HEK293T (cell line): ENCODE measurements around the gene PRKG1.

Experiments
- CTCF ChIA-PET: fragments of 350-600 bp; formaldehyde crosslinking; extraction: SDS; loops from one replicate; lab custom pipeline; 2021; ENCODE audit warnings: antibody characterized with exemption, inconsistent platforms; lab: Yijun Ruan, JAX
- POLR2A ChIA-PET: fragments of 350-600 bp; formaldehyde crosslinking; extraction: SDS; loops from one replicate; lab custom pipeline; 2020; ENCODE audit warnings: antibody characterized with exemption, inconsistent platforms; lab: Yijun Ruan, JAX
- DNase-seq: peaks from one replicate; pipeline ENCODE4 v3.0.0; 2012; ENCODE audit warnings: mixed read lengths; ENCODE audit errors: extremely low spot score
- ARNT ChIP-seq: fragments of 450-650 bp; IDR thresholded peaks from 2 replicates; pipeline ENCODE4 v1.6.1; 2017; ENCODE audit warnings: mild to moderate bottlenecking
- BHLHE40 ChIP-seq: fragments of 450-650 bp; IDR thresholded peaks from 2 replicates; pipeline ENCODE4 v1.6.1; 2016; ENCODE audit warnings: mild to moderate bottlenecking, moderate library complexity, borderline replicate concordance
- CTBP1 ChIP-seq: fragments of 450-650 bp; IDR thresholded peaks from 2 replicates; pipeline ENCODE4 v1.6.1; 2016; ENCODE audit warnings: borderline replicate concordance
- ELF4 ChIP-seq: fragments of 450-650 bp; IDR thresholded peaks from 2 replicates; pipeline ENCODE4 v1.6.1; 2017; ENCODE audit warnings: antibody characterized with exemption
- FOXA1 ChIP-seq: fragments of 450-650 bp; IDR thresholded peaks from 2 replicates; pipeline ENCODE4 v1.6.1; 2016; ENCODE audit warnings: mild to moderate bottlenecking
- FOXK2 ChIP-seq: fragments of 450-650 bp; IDR thresholded peaks from 2 replicates; pipeline ENCODE4 v1.6.1; 2016; ENCODE audit warnings: mild to moderate bottlenecking
- FOXM1 ChIP-seq: fragments of 450-650 bp; IDR thresholded peaks from 2 replicates; pipeline ENCODE4 v1.6.1; 2017; ENCODE audit warnings: mild to moderate bottlenecking, borderline replicate concordance
- HDGF ChIP-seq: fragments of 450-650 bp; IDR thresholded peaks from 2 replicates; pipeline ENCODE4 v1.6.1; 2017; ENCODE audit warnings: antibody characterized with exemption, borderline replicate concordance
- L3MBTL2 ChIP-seq: fragments of 450-650 bp; conservative IDR thresholded peaks from 2 replicates; pipeline ENCODE4 v1.6.1; 2016; ENCODE audit warnings: mild to moderate bottlenecking
- LEF1 ChIP-seq: fragments of 450-650 bp; IDR thresholded peaks from 2 replicates; pipeline ENCODE4 v1.6.1; 2017; ENCODE audit warnings: mild to moderate bottlenecking, borderline replicate concordance
- NFRKB ChIP-seq: fragments of 450-650 bp; IDR thresholded peaks from 2 replicates; pipeline ENCODE4 v1.6.1; 2016; ENCODE audit warnings: mild to moderate bottlenecking, moderate library complexity
- PKNOX1 ChIP-seq: fragments of 450-650 bp; IDR thresholded peaks from 2 replicates; pipeline ENCODE4 v1.6.1; 2016
- SP1 ChIP-seq: fragments of 450-650 bp; IDR thresholded peaks from 2 replicates; pipeline ENCODE4 v1.6.1; 2017
- SUZ12 ChIP-seq: fragments of 450-650 bp; IDR thresholded peaks from 2 replicates; pipeline ENCODE4 v1.6.1; 2016; ENCODE audit warnings: mild to moderate bottlenecking
- TARDBP ChIP-seq: fragments of 450-650 bp; IDR thresholded peaks from 2 replicates; pipeline ENCODE4 v1.6.1; 2016
- ZNF384 ChIP-seq: fragments of 450-650 bp; IDR thresholded peaks from 2 replicates; pipeline ENCODE4 v1.6.1; 2016

Gene PRKG1

GRCh38 chr10:51689536-51689935 is 615.2 kb downstream of the PRKG1 start:
- ChIA-PET POLR2A (no interaction called here), CTCF (no interaction called here)
- TF ChIP-seq ZNF384 (no peak), ARNT (no peak), BHLHE40 (no peak), ELF4 (no peak), PKNOX1 (no peak), FOXK2 (no peak), FOXM1 (no peak), NFRKB (no peak), SUZ12 (no peak), SP1 (no peak), CTBP1 (no peak), LEF1 (no peak), FOXA1 (no peak)

GRCh38 chr10:51691135-51691534 is 616.8 kb downstream of the PRKG1 start:
- no peak for DNase-seq
- TF ChIP-seq CTBP1, result no peak
- no peak for TF ChIP-seq FOXK2
- TF ChIP-seq SUZ12, result no peak
- TF ChIP-seq BHLHE40, result no peak
- no peak for TF ChIP-seq SP1
- TF ChIP-seq ELF4, result no peak
- no peak for TF ChIP-seq FOXM1
- no peak for TF ChIP-seq LEF1
- TF ChIP-seq PKNOX1, result no peak
- TF ChIP-seq HDGF, result no peak
- TF ChIP-seq TARDBP, result no peak
- TF ChIP-seq ARNT, result no peak
- no peak for TF ChIP-seq ZNF384
- TF ChIP-seq NFRKB, result no peak
- TF ChIP-seq L3MBTL2, result no peak
- TF ChIP-seq FOXA1, result no peak
- POLR2A ChIA-PET, result interaction anchor here (1.3 kb wide), 1 partner anchor 9 kb away, joined by 3 read pairs; the partner anchor contains the start of gene CSTF2T
- CTCF ChIA-PET, result no interaction called here

More at GRCh38 chr10:51689536-51689935, 615.2 kb downstream of the PRKG1 start:
- no peak for DNase-seq

GRCh38 chr10:51694086-51694768 is 619.9 kb downstream of the PRKG1 start:
- no peak for DNase-seq
- ChIA-PET CTCF (no interaction called here), POLR2A (no interaction called here)
- TF ChIP-seq SP1, result no peak
- no peak for TF ChIP-seq LEF1
- no peak for TF ChIP-seq CTBP1
- TF ChIP-seq FOXK2, result no peak
- no peak for TF ChIP-seq SUZ12
- TF ChIP-seq ARNT, result no peak
- no peak for TF ChIP-seq TARDBP
- no peak for TF ChIP-seq ZNF384
- TF ChIP-seq HDGF, result no peak
- TF ChIP-seq FOXA1, result no peak
- no peak for TF ChIP-seq FOXM1
- TF ChIP-seq L3MBTL2, result no peak

- DNase-seq, result no peak
- no peak for TF ChIP-seq ARNT
- TF ChIP-seq FOXK2, result no peak
- no peak for TF ChIP-seq SUZ12
- TF ChIP-seq NFRKB, result no peak
- TF ChIP-seq HDGF, result no peak
- TF ChIP-seq ZNF384, result no peak
- TF ChIP-seq BHLHE40, result no peak
- TF ChIP-seq FOXM1, result no peak
- TF ChIP-seq L3MBTL2, result no peak
- TF ChIP-seq ELF4, result no peak
- no peak for TF ChIP-seq CTBP1
- TF ChIP-seq PKNOX1, result no peak
- no peak for TF ChIP-seq SP1
- ChIA-PET POLR2A (no interaction called here), CTCF (no interaction called here)
Observed at GRCh38 chr10:51696251-51696650, 622.0 kb downstream of the PRKG1 start.

- TF ChIP-seq BHLHE40 (no peak), NFRKB (no peak), SP1 (no peak), PKNOX1 (no peak), FOXK2 (no peak), LEF1 (no peak), CTBP1 (no peak), TARDBP (no peak), ELF4 (no peak), FOXA1 (no peak), ZNF384 (no peak), ARNT (no peak), L3MBTL2 (no peak)
- no peak for DNase-seq
- POLR2A ChIA-PET, result no interaction called here
- CTCF ChIA-PET, result no interaction called here
Observed at GRCh38 chr10:51698473-51699063, 624.3 kb downstream of the PRKG1 start.
